ENCODE measurements around the gene RND3. TPM values are rescaled to one million over a fixed set of nuclear protein-coding genes. Genes with fewer than 3 reads are reported as not detected.

The RND3 gene
- total RNA-seq, 1 donor from 2014 or later, result 161 TPM

GRCh38 chr2:150485114-150485870 is 2.2 kb downstream of the RND3 start:
- H3K4me1 Mint-ChIP-seq (ENCODE audit: unreplicated experiment), result peaks cover 41% of the 10 kb centered on the region
- H3K4me3 Mint-ChIP-seq, result peak overlapping the region; percentile 100
- H3K27ac Mint-ChIP-seq, result peak overlapping the region; percentile 98
- TF ChIP-seq CTCF (conservative IDR thresholded peaks at IDR 0.05), result peak; percentile 58
- H3K9me3 Mint-ChIP-seq, result no peaks in the 10 kb centered on the region
- DNase-seq (ENCODE audit: extremely low spot score, unreplicated experiment), result peak; percentile 84
- H3K36me3 Mint-ChIP-seq, result peaks cover 58% of the 10 kb centered on the region
- H3K27me3 Mint-ChIP-seq, result peaks cover 4% of the 10 kb centered on the region

GRCh38 chr2:150484461-150485021 is 2.9 kb downstream of the RND3 start:
- Mint-ChIP-seq H3K4me1 (ENCODE audit: unreplicated experiment) (peaks cover 49% of the 10 kb centered on the region), H3K27me3 (peaks cover 4% of the 10 kb centered on the region), H3K36me3 (peaks cover 65% of the 10 kb centered on the region), H3K27ac (peak overlapping the region; percentile 98), H3K9me3 (no peaks in the 10 kb centered on the region), H3K4me3 (peak overlapping the region; percentile 100)
- no peak for DNase-seq (ENCODE audit: extremely low spot score, unreplicated experiment)
- no peak for TF ChIP-seq CTCF (conservative IDR thresholded peaks at IDR 0.05)

- TF ChIP-seq CTCF (conservative IDR thresholded peaks at IDR 0.05), result no peak
- no peak for DNase-seq (ENCODE audit: extremely low spot score, unreplicated experiment)
- H3K4me3 Mint-ChIP-seq, result peak overlapping the region; percentile 100
- H3K27me3 Mint-ChIP-seq, result peaks cover 4% of the 10 kb centered on the region
- peaks cover 54% of the 10 kb centered on the region for H3K4me1 Mint-ChIP-seq (ENCODE audit: unreplicated experiment)
- peaks cover 70% of the 10 kb centered on the region for H3K36me3 Mint-ChIP-seq
- no peaks in the 10 kb centered on the region for H3K9me3 Mint-ChIP-seq
- H3K27ac Mint-ChIP-seq, result peak overlapping the region; percentile 98
These were observed 3.5 kb downstream of the RND3 start for GRCh38 chr2:150484006-150484405.

- Mint-ChIP-seq H3K27me3 (peaks cover 4% of the 10 kb centered on the region), H3K4me1 (ENCODE audit: unreplicated experiment) (peaks cover 59% of the 10 kb centered on the region)
- TF ChIP-seq CTCF (conservative IDR thresholded peaks at IDR 0.05), result no peak
These were observed 3.9 kb downstream of the RND3 start for GRCh38 chr2:150483532-150483931.

GRCh38 chr2:150482667-150483400 is 4.6 kb downstream of the RND3 start:
- H3K36me3 Mint-ChIP-seq, result peaks cover 72% of the 10 kb centered on the region
- H3K4me1 Mint-ChIP-seq (ENCODE audit: unreplicated experiment), result peaks cover 65% of the 10 kb centered on the region
- no peak for TF ChIP-seq CTCF (conservative IDR thresholded peaks at IDR 0.05)
- H3K9me3 Mint-ChIP-seq, result no peaks in the 10 kb centered on the region
- H3K27me3 Mint-ChIP-seq, result peaks cover 4% of the 10 kb centered on the region
- peak overlapping the region; percentile 100 for H3K4me3 Mint-ChIP-seq
- H3K27ac Mint-ChIP-seq, result peak overlapping the region; percentile 96
- DNase-seq (ENCODE audit: extremely low spot score, unreplicated experiment), result no peak

More at GRCh38 chr2:150483532-150483931, 3.9 kb downstream of the RND3 start:
- Mint-ChIP-seq H3K9me3 (no peaks in the 10 kb centered on the region), H3K27ac (peak overlapping the region; percentile 96), H3K36me3 (peaks cover 72% of the 10 kb centered on the region), H3K4me3 (peak overlapping the region; percentile 100)
- no peak for DNase-seq (ENCODE audit: extremely low spot score, unreplicated experiment)

Measured in type B pancreatic cell (in vitro differentiated cells).